HG02588 (cell line): ENCODE results near the gene ATP1B1.

ENCODE experiments used
- ATAC-seq: cut with Tn5 transposase; IDR thresholded peaks from one replicate; pipeline ENCODE4 v1.9.1; 2021; ENCODE audit warnings: mild to moderate bottlenecking, moderate library complexity; ENCODE audit not compliant: unreplicated experiment

ATP1B1 gene

GRCh38 chr1:169092399-169092798 lies 14.1 kb upstream of the ATP1B1 start:
- ATAC-seq, result no peak

GRCh38 chr1:169094897-169095569 lies 11.5 kb upstream of the ATP1B1 start:
- ATAC-seq, result no peak

GRCh38 chr1:169098380-169098779 lies 8.1 kb upstream of the ATP1B1 start:
- ATAC-seq, result no peak

- no peak for ATAC-seq
Observed at GRCh38 chr1:169099561-169099960, 6.9 kb upstream of the ATP1B1 start.

- ATAC-seq, result no peak
Observed at GRCh38 chr1:169100208-169100607, 6.3 kb upstream of the ATP1B1 start.

GRCh38 chr1:169100651-169101088 lies 5.8 kb upstream of the ATP1B1 start:
- no peak for ATAC-seq

- no peak for ATAC-seq
Observed at GRCh38 chr1:169102567-169102966, 3.9 kb upstream of the ATP1B1 start.

- ATAC-seq, result no peak
Observed at GRCh38 chr1:169103002-169103401, 3.5 kb upstream of the ATP1B1 start.

GRCh38 chr1:169103480-169103893 lies 3.0 kb upstream of the ATP1B1 start:
- no peak for ATAC-seq

GRCh38 chr1:169105087-169105433 lies 1.4 kb upstream of the ATP1B1 start:
- no peak for ATAC-seq

- peak; percentile 39 for ATAC-seq
Observed at GRCh38 chr1:169105434-169106094, 926 bp upstream of the ATP1B1 start.

GRCh38 chr1:169106921-169107602 lies 572 bp downstream of the ATP1B1 start:
- ATAC-seq, result no peak

GRCh38 chr1:169107603-169108208 lies 1.2 kb downstream of the ATP1B1 start:
- ATAC-seq, result no peak

GRCh38 chr1:169108223-169108622 lies 1.7 kb downstream of the ATP1B1 start:
- ATAC-seq, result no peak

GRCh38 chr1:169108863-169109560 lies 2.5 kb downstream of the ATP1B1 start:
- no peak for ATAC-seq

- ATAC-seq, result no peak
Observed at GRCh38 chr1:169109561-169110134, 3.2 kb downstream of the ATP1B1 start.

- ATAC-seq, result no peak
Observed at GRCh38 chr1:169110236-169110635, 3.7 kb downstream of the ATP1B1 start.

GRCh38 chr1:169110689-169111447 lies 4.4 kb downstream of the ATP1B1 start:
- no peak for ATAC-seq

- no peak for ATAC-seq
Observed at GRCh38 chr1:169111472-169111871, 5.0 kb downstream of the ATP1B1 start.

GRCh38 chr1:169112241-169112640 lies 5.8 kb downstream of the ATP1B1 start:
- ATAC-seq, result no peak
